HEK293 (cell line): ENCODE measurements around the gene GMDS.

Source experiments
- CTCF ChIP-seq: fragments of 450-650 bp; formaldehyde crosslinking; IDR thresholded peaks from 2 replicates; pipeline ENCODE4 v1.5.1; 2016; ENCODE audit warnings: missing biosample characterization, missing genetic modification characterization
- GLI4 ChIP-seq: fragments of 450-650 bp; formaldehyde crosslinking; IDR thresholded peaks from 2 replicates; pipeline ENCODE4 v1.5.1; 2016; ENCODE audit warnings: missing biosample characterization, missing genetic modification characterization
- HOXA7 ChIP-seq: sonication (generic); formaldehyde crosslinking; IDR thresholded peaks from 2 replicates; pipeline ENCODE4 v1.8.1; 2022; ENCODE audit warnings: missing genetic modification reagents, borderline replicate concordance
- REPIN1 ChIP-seq: fragments of 450-650 bp; formaldehyde crosslinking; IDR thresholded peaks from 2 replicates; pipeline ENCODE4 v1.5.1; 2017; ENCODE audit warnings: missing biosample characterization, missing genetic modification characterization, low read depth
- ZNF18 ChIP-seq: fragments of 450-650 bp; formaldehyde crosslinking; IDR thresholded peaks from 2 replicates; pipeline ENCODE4 v1.5.1; 2016; ENCODE audit warnings: missing biosample characterization, missing genetic modification characterization
- ZNF26 ChIP-seq: fragments of 450-650 bp; formaldehyde crosslinking; IDR thresholded peaks from 2 replicates; pipeline ENCODE4 v1.5.1; 2016; ENCODE audit warnings: missing biosample characterization, missing genetic modification characterization
- ZNF292 ChIP-seq: fragments of 450-650 bp; formaldehyde crosslinking; IDR thresholded peaks from 2 replicates; pipeline ENCODE4 v1.5.1; 2016; ENCODE audit warnings: low read depth, missing biosample characterization, missing genetic modification characterization, borderline replicate concordance
- ZNF585B ChIP-seq: fragments of 450-650 bp; formaldehyde crosslinking; IDR thresholded peaks from 2 replicates; pipeline ENCODE4 v1.5.1; 2016; ENCODE audit warnings: missing biosample characterization, missing genetic modification characterization
- ZNF747 ChIP-seq: fragments of 450-650 bp; formaldehyde crosslinking; IDR thresholded peaks from 2 replicates; pipeline ENCODE4 v1.5.1; 2016; ENCODE audit warnings: missing biosample characterization, missing genetic modification characterization
- TF ChIP-seq, protein P1 (sequence below): fragments of 450-650 bp; IDR thresholded peaks from 2 replicates; pipeline ENCODE4 v1.5.1; 2018; ENCODE audit warnings: missing biosample characterization, mild to moderate bottlenecking, missing genetic modification characterization
- TF ChIP-seq, protein P2 (sequence below): fragments of 450-650 bp; formaldehyde crosslinking; IDR thresholded peaks from 2 replicates; pipeline ENCODE4 v1.5.1; 2017; ENCODE audit warnings: missing biosample characterization, missing genetic modification characterization
- TF ChIP-seq, protein P3 (sequence below): fragments of 450-650 bp; formaldehyde crosslinking; optimal IDR thresholded peaks from 2 replicates; pipeline ENCODE3; 2016; ENCODE audit warnings: missing biosample characterization, mild to moderate bottlenecking, missing genetic modification characterization
- TF ChIP-seq, protein P4 (sequence below): fragments of 450-650 bp; formaldehyde crosslinking; IDR thresholded peaks from 2 replicates; pipeline ENCODE4 v1.5.1; 2016; ENCODE audit warnings: missing biosample characterization, missing genetic modification characterization
- TF ChIP-seq, protein P5 (sequence below): IDR thresholded peaks from 2 replicates; pipeline ENCODE4 v1.6.1; 2011; ENCODE audit warnings: mild to moderate bottlenecking, low read depth, low read length, borderline replicate concordance

DNA sequence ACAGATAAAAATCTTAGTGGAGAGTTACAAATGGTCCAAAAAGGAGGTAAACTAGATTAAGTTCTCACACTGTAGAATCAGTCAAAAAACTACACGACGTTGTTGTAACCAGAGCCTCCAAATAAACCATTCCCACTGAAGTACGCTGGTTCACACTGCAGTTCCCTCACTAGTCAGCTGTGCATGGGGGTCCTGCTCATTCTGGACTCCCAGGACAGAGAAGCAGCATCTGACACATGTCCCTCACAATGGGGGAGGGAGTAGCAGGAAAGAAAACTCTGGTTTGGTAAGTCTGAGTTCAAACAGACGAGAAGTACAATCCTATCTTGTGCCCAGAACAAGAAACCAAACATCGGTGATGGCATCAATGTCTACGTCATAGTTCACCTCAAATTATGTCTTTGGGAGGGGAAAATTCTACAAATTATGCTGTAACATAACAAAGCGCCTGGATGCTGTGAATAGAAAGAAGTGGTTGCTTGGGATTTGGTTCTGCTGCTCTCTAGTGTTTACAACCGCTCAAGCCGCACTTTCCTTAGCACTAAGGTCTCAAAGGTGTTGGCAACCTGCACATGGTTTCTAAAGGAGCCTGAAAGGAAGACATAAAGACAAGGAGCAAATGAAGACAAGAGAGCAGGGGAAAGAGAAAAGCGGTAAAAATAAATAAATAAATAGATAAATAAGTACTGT lies 208.0 kb downstream of the GMDS start:
- TF ChIP-seq GLI4 (tag by site-specific recombination) (no peak), CTCF (tag by site-specific recombination) (peak; percentile 57; the same call in 1 of the 2 replicates), ZNF18 (tag by site-specific recombination) (peak; percentile 89), ZNF585B (tag by site-specific recombination) (no peak), HOXA7 (CRISPR knock-in tag) (no peak), ZNF747 (tag by site-specific recombination) (no peak), ZNF26 (tag by site-specific recombination) (no peak), REPIN1 (no peak), ZNF292 (tag by site-specific recombination) (no peak)
- TF ChIP-seq, protein P1, sequence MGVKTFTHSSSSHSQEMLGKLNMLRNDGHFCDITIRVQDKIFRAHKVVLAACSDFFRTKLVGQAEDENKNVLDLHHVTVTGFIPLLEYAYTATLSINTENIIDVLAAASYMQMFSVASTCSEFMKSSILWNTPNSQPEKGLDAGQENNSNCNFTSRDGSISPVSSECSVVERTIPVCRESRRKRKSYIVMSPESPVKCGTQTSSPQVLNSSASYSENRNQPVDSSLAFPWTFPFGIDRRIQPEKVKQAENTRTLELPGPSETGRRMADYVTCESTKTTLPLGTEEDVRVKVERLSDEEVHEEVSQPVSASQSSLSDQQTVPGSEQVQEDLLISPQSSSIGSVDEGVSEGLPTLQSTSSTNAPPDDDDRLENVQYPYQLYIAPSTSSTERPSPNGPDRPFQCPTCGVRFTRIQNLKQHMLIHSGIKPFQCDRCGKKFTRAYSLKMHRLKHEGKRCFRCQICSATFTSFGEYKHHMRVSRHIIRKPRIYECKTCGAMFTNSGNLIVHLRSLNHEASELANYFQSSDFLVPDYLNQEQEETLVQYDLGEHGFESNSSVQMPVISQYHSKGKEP (tag by site-specific recombination), result no peak
- TF ChIP-seq, protein P2, sequence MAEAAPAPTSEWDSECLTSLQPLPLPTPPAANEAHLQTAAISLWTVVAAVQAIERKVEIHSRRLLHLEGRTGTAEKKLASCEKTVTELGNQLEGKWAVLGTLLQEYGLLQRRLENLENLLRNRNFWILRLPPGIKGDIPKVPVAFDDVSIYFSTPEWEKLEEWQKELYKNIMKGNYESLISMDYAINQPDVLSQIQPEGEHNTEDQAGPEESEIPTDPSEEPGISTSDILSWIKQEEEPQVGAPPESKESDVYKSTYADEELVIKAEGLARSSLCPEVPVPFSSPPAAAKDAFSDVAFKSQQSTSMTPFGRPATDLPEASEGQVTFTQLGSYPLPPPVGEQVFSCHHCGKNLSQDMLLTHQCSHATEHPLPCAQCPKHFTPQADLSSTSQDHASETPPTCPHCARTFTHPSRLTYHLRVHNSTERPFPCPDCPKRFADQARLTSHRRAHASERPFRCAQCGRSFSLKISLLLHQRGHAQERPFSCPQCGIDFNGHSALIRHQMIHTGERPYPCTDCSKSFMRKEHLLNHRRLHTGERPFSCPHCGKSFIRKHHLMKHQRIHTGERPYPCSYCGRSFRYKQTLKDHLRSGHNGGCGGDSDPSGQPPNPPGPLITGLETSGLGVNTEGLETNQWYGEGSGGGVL (tag by site-specific recombination), result no peak
- TF ChIP-seq, protein P3, sequence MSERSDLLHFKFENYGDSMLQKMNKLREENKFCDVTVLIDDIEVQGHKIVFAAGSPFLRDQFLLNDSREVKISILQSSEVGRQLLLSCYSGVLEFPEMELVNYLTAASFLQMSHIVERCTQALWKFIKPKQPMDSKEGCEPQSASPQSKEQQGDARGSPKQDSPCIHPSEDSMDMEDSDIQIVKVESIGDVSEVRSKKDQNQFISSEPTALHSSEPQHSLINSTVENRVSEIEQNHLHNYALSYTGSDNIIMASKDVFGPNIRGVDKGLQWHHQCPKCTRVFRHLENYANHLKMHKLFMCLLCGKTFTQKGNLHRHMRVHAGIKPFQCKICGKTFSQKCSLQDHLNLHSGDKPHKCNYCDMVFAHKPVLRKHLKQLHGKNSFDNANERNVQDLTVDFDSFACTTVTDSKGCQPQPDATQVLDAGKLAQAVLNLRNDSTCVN (tag by site-specific recombination), result no peak
- TF ChIP-seq, protein P4, sequence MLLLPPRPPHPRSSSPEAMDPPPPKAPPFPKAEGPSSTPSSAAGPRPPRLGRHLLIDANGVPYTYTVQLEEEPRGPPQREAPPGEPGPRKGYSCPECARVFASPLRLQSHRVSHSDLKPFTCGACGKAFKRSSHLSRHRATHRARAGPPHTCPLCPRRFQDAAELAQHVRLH (tag by site-specific recombination), result no peak
- TF ChIP-seq, protein P5, sequence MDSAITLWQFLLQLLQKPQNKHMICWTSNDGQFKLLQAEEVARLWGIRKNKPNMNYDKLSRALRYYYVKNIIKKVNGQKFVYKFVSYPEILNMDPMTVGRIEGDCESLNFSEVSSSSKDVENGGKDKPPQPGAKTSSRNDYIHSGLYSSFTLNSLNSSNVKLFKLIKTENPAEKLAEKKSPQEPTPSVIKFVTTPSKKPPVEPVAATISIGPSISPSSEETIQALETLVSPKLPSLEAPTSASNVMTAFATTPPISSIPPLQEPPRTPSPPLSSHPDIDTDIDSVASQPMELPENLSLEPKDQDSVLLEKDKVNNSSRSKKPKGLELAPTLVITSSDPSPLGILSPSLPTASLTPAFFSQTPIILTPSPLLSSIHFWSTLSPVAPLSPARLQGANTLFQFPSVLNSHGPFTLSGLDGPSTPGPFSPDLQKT, result no peak
